Measurements from ENCODE around the gene HIPK2. TPM values are rescaled to one million over a fixed set of nuclear protein-coding genes. Genes with fewer than 3 reads are reported as not detected.

Gene HIPK2
- total RNA-seq, 2 donors from 2014 or later = 22.1 to 26.4 TPM

DNA sequence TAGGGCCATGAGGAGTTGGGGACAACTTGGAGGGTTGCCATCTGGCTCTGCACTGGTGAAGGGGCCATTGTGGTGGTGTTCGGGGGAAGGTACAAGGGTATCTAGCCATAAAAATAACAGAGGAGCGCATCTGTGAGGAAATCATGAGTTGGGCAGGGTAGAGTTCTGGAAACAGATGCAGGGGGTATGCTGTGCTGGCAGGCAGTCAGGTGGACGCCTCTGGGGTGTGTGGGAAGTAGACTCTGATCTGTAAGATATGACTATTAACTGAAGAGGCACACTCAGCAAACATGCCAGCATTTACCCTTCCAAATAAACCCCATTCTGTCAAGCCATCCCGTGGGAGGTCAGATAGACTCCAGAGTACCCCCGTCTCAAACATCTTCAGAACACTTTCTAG is 174.5 kb downstream of the HIPK2 start:
- Histone ChIP-seq H3K36me3 (replicated peaks in 1 of 2; ENCODE audit: insufficient read depth in 1 of 2, low read depth in 2 of 2) (peaks cover 5 to 17% of the 10 kb centered on the region in 2 donors), H3K9me3 (no peaks in the 10 kb centered on the region), H3K4me1 (peaks cover 6% of the 10 kb centered on the region), H3K27ac (no peak overlapping the region), H3K27me3 (no peaks in the 10 kb centered on the region), H3K4me3 (no peak overlapping the region)
- DNase-seq (no peak), ATAC-seq (no peak)
- 79 to 80% methylated on average over 5 of the region's 5 CpGs for WGBS, 2 donors
- no peak for TF ChIP-seq POLR2A (IDR thresholded peaks at IDR 0.05)
- no peak for TF ChIP-seq CTCF (IDR thresholded peaks at IDR 0.05)
- intact Hi-C loops (cut with DNase I) = no loop called here

GRCh38 chr7:139602143-139602722 is 175.6 kb downstream of the HIPK2 start:
- Histone ChIP-seq H3K27ac (no peak overlapping the region), H3K4me1 (peaks cover 9% of the 10 kb centered on the region), H3K9me3 (no peaks in the 10 kb centered on the region), H3K36me3 (replicated peaks in 1 of 2; ENCODE audit: insufficient read depth in 1 of 2, low read depth in 2 of 2) (peaks cover 5 to 17% of the 10 kb centered on the region in 2 donors), H3K4me3 (no peak overlapping the region), H3K27me3 (no peaks in the 10 kb centered on the region)
- TF ChIP-seq CTCF (IDR thresholded peaks at IDR 0.05) (peak in 6 of 7 experiments; percentile 25 to 56 (median 50)), POLR2A (IDR thresholded peaks at IDR 0.05) (no peak)
- ATAC-seq (peak; percentile 59), DNase-seq (no peak)
- WGBS, 2 donors = 67 to 80% methylated on average over 7 of the region's 7 CpGs
- intact Hi-C loops (cut with DNase I) = no loop called here

- no peak overlapping the region for H3K4me3 ChIP-seq
- DNase-seq = no peak
- peaks cover 10 to 21% of the 10 kb centered on the region in 2 donors for H3K36me3 ChIP-seq (replicated peaks in 1 of 2; ENCODE audit: insufficient read depth in 1 of 2, low read depth in 2 of 2)
- ATAC-seq = no peak
- no peak overlapping the region for H3K27ac ChIP-seq
- no peaks in the 10 kb centered on the region for H3K27me3 ChIP-seq
- intact Hi-C loops (cut with DNase I) = no loop called here
- WGBS, 2 donors = 96% methylated on average over 6 of the region's 6 CpGs
- no peaks in the 10 kb centered on the region for H3K9me3 ChIP-seq
- no peak for TF ChIP-seq POLR2A (IDR thresholded peaks at IDR 0.05)
- TF ChIP-seq CTCF (IDR thresholded peaks at IDR 0.05) = no peak
- H3K4me1 ChIP-seq = peaks cover 9% of the 10 kb centered on the region
Measured at GRCh38 chr7:139601176-139601575, 176.6 kb downstream of the HIPK2 start.

- H3K27me3 ChIP-seq = no peaks in the 10 kb centered on the region
- DNase-seq (no peak), ATAC-seq (no peak)
- 92 to 96% methylated on average over 6 to 8 of the region's 8 CpGs for WGBS, 2 donors
- no peaks in the 10 kb centered on the region for H3K9me3 ChIP-seq
- peaks cover 15 to 25% of the 10 kb centered on the region in 2 donors for H3K36me3 ChIP-seq (replicated peaks in 1 of 2; ENCODE audit: insufficient read depth in 1 of 2, low read depth in 2 of 2)
- H3K27ac ChIP-seq = no peak overlapping the region
- no peak overlapping the region for H3K4me3 ChIP-seq
- peaks cover 9% of the 10 kb centered on the region for H3K4me1 ChIP-seq
- TF ChIP-seq CTCF (IDR thresholded peaks at IDR 0.05) (no peak), POLR2A (IDR thresholded peaks at IDR 0.05) (no peak)
- intact Hi-C loops (cut with DNase I) = no loop called here
Measured at GRCh38 chr7:139600306-139600705, 177.5 kb downstream of the HIPK2 start.

- intact Hi-C loops (cut with DNase I) = no loop called here
- Histone ChIP-seq H3K4me3 (no peak overlapping the region), H3K27ac (no peak overlapping the region), H3K27me3 (no peaks in the 10 kb centered on the region), H3K4me1 (peaks cover 9% of the 10 kb centered on the region), H3K9me3 (no peaks in the 10 kb centered on the region), H3K36me3 (replicated peaks in 1 of 2; ENCODE audit: insufficient read depth in 1 of 2, low read depth in 2 of 2) (peaks cover 17 to 35% of the 10 kb centered on the region in 2 donors)
- DNase-seq (peak in 2 of 4 donors; percentile 13 to 15), ATAC-seq (peak; percentile 45)
- WGBS, 2 donors = 29 to 35% methylated on average over 1 of the region's 1 CpG
- TF ChIP-seq POLR2A (IDR thresholded peaks at IDR 0.05) = no peak
- no peak for TF ChIP-seq CTCF (IDR thresholded peaks at IDR 0.05)
Measured at GRCh38 chr7:139598642-139599041, 179.2 kb downstream of the HIPK2 start.

Measured in body of pancreas (tissue), 4 donors.